Ectodermal cell (in vitro differentiated cells): ENCODE data around the gene TCTA.

Source experiments
- H3K27ac ChIP-seq: 2 replicates; pipeline ENCODE4 v1.7.0; 2013; ENCODE audit warnings: mild to moderate bottlenecking, low read depth, low read length; ENCODE audit not compliant: insufficient read depth, poor library complexity, severe bottlenecking
- H3K27me3 ChIP-seq: 2 replicates; pipeline ENCODE4 v1.7.0; 2013; ENCODE audit warnings: mild to moderate bottlenecking, low read length; ENCODE audit not compliant: insufficient read depth, control insufficient read depth, poor library complexity, severe bottlenecking
- H3K36me3 ChIP-seq: one replicate; pipeline ENCODE4 v1.7.0; 2013; ENCODE audit warnings: low read length; ENCODE audit not compliant: control insufficient read depth, insufficient read depth
- H3K4me1 ChIP-seq: one replicate; pipeline ENCODE4 v1.7.0; 2013; ENCODE audit warnings: low read length; ENCODE audit not compliant: control insufficient read depth, insufficient read depth
- H3K4me3 ChIP-seq: 2 replicates; pipeline ENCODE4 v1.7.0; 2013; ENCODE audit warnings: low read depth, low read length, control low read depth; ENCODE audit not compliant: insufficient read depth
- H3K9me3 ChIP-seq: 2 replicates; pipeline ENCODE4 v1.7.0; 2013; ENCODE audit warnings: mild to moderate bottlenecking, low read length, moderate library complexity; ENCODE audit not compliant: control insufficient read depth
- WGBS, 2 experiments: methylation state at CpG; one replicate each; pipeline ENCODE4 v1.1.7; 2013; ENCODE audit warnings: missing lambda C conversion rate in 2 of 2; 5-methylcytosine and 5-hydroxymethylcytosine counted together

The TCTA gene

GRCh38 chr3:49410066-49410845 is 2.0 kb upstream of the TCTA start:
- 59 to 72% methylated on average over 3 to 4 of the region's 4 CpGs for WGBS, 2 experiments
- no peak overlapping the region for H3K27ac ChIP-seq
- peaks cover 5% of the 10 kb centered on the region for H3K4me1 ChIP-seq
- no peaks in the 10 kb centered on the region for H3K9me3 ChIP-seq
- no peaks in the 10 kb centered on the region for H3K27me3 ChIP-seq
- H3K4me3 ChIP-seq: peak overlapping the region; percentile 72
- no peaks in the 10 kb centered on the region for H3K36me3 ChIP-seq

GRCh38 chr3:49410846-49411534 is 1.2 kb upstream of the TCTA start:
- Histone ChIP-seq H3K4me1 (peaks cover 5% of the 10 kb centered on the region), H3K27me3 (no peaks in the 10 kb centered on the region), H3K36me3 (no peaks in the 10 kb centered on the region), H3K9me3 (no peaks in the 10 kb centered on the region), H3K4me3 (peak overlapping the region; percentile 72), H3K27ac (peak overlapping the region; percentile 90)
- 1 to 2% methylated on average over 33 of the region's 33 CpGs for WGBS, 2 experiments

- 0% methylated on average over 59 of the region's 59 CpGs for WGBS, 2 experiments
- Histone ChIP-seq H3K36me3 (no peaks in the 10 kb centered on the region), H3K27ac (peak overlapping the region; percentile 90), H3K4me3 (peak overlapping the region; percentile 72), H3K27me3 (no peaks in the 10 kb centered on the region), H3K4me1 (peaks cover 5% of the 10 kb centered on the region), H3K9me3 (no peaks in the 10 kb centered on the region)
Measured at GRCh38 chr3:49411535-49411967, 672 bp upstream of the TCTA start.

GRCh38 chr3:49412632-49413337 is 562 bp downstream of the TCTA start:
- H3K27ac ChIP-seq: peak overlapping the region; percentile 58
- no peaks in the 10 kb centered on the region for H3K27me3 ChIP-seq
- H3K4me1 ChIP-seq: peaks cover 5% of the 10 kb centered on the region
- WGBS, 2 experiments: 57 to 59% methylated on average over 16 of the region's 16 CpGs
- H3K9me3 ChIP-seq: no peaks in the 10 kb centered on the region
- H3K4me3 ChIP-seq: peak overlapping the region; percentile 72
- no peaks in the 10 kb centered on the region for H3K36me3 ChIP-seq

- Histone ChIP-seq H3K36me3 (no peaks in the 10 kb centered on the region), H3K9me3 (no peaks in the 10 kb centered on the region), H3K4me3 (peak overlapping the region; percentile 72), H3K27me3 (no peaks in the 10 kb centered on the region), H3K4me1 (peaks cover 5% of the 10 kb centered on the region), H3K27ac (no peak overlapping the region)
- 95 to 98% methylated on average over 6 of the region's 6 CpGs for WGBS, 2 experiments
Measured at GRCh38 chr3:49413338-49413734, 1.1 kb downstream of the TCTA start.

- Histone ChIP-seq H3K4me3 (no peak overlapping the region), H3K9me3 (no peaks in the 10 kb centered on the region), H3K4me1 (peaks cover 5% of the 10 kb centered on the region), H3K27me3 (no peaks in the 10 kb centered on the region), H3K27ac (no peak overlapping the region), H3K36me3 (no peaks in the 10 kb centered on the region)
- WGBS, 2 experiments: 90 to 92% methylated on average over 2 of the region's 2 CpGs
Measured at GRCh38 chr3:49414753-49415152, 2.5 kb downstream of the TCTA start.

GRCh38 chr3:49415931-49416601 is 3.8 kb downstream of the TCTA start:
- no peaks in the 10 kb centered on the region for H3K9me3 ChIP-seq
- 96% methylated on average over 4 of the region's 4 CpGs for WGBS, 2 experiments

GRCh38 chr3:49416867-49417266 is 4.6 kb downstream of the TCTA start:
- Histone ChIP-seq H3K27me3 (no peaks in the 10 kb centered on the region), H3K4me1 (peaks cover 5% of the 10 kb centered on the region), H3K4me3 (no peak overlapping the region), H3K9me3 (no peaks in the 10 kb centered on the region), H3K36me3 (no peaks in the 10 kb centered on the region), H3K27ac (no peak overlapping the region)
- WGBS, 2 experiments: 91 to 92% methylated on average over 2 of the region's 2 CpGs

More at GRCh38 chr3:49415931-49416601, 3.8 kb downstream of the TCTA start:
- H3K27me3 ChIP-seq: no peaks in the 10 kb centered on the region
- H3K4me1 ChIP-seq: peaks cover 5% of the 10 kb centered on the region
- H3K27ac ChIP-seq: no peak overlapping the region
- no peak overlapping the region for H3K4me3 ChIP-seq
- H3K36me3 ChIP-seq: no peaks in the 10 kb centered on the region

- peaks cover 4% of the 10 kb centered on the region for H3K4me1 ChIP-seq
- no peaks in the 10 kb centered on the region for H3K36me3 ChIP-seq
- H3K27me3 ChIP-seq: no peaks in the 10 kb centered on the region
- no peaks in the 10 kb centered on the region for H3K9me3 ChIP-seq
- no peak overlapping the region for H3K27ac ChIP-seq
- 91 to 92% methylated on average over 13 of the region's 13 CpGs for WGBS, 2 experiments
- H3K4me3 ChIP-seq: no peak overlapping the region
Measured at GRCh38 chr3:49417516-49418120, 5.4 kb downstream of the TCTA start.
